Glomerular endothelial cell (primary cell): ENCODE results near the gene ZFP36L2. TPM values are rescaled to one million over a fixed set of nuclear protein-coding genes. Genes with fewer than 3 reads are reported as not detected.

Experiments used
- DNase-seq: peaks from one replicate; pipeline ENCODE4 v3.0.0-alpha.2; 2011; ENCODE audit warnings: low read depth, low spot score; ENCODE audit errors: extremely low read depth
- total RNA-seq: library from RNA; depleted of rRNA; stranded (reverse); fragments of >200 nt; gene quantifications from 2 replicates; pipeline ENCODE4 v1.2.3, GENCODE V29; 2015

ZFP36L2 gene
- total RNA-seq, 1 donor from 2014 or later = 63.2 TPM

DNA sequence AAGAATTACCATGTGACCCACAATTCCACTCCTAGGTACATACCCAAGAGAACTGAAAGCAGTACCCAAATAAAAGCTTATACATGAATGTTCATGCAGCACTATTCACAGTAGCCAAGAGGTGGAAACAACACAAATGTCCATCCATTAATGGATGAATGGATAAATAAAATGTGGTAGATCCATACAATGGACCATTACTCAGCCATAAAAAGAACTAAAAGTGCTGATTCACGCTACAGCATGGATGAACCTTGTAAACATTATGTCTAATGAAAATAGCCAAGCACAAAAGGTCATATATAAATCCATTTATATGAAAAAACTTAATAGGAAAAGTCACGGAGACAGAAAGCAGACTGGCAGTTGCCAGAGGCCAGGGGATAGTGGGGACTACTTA, 23.6 kb upstream of the ZFP36L2 start:
- no peak for DNase-seq

- no peak for DNase-seq
Observed at GRCh38 chr2:43248621-43249020, 22.2 kb upstream of the ZFP36L2 start.

DNA sequence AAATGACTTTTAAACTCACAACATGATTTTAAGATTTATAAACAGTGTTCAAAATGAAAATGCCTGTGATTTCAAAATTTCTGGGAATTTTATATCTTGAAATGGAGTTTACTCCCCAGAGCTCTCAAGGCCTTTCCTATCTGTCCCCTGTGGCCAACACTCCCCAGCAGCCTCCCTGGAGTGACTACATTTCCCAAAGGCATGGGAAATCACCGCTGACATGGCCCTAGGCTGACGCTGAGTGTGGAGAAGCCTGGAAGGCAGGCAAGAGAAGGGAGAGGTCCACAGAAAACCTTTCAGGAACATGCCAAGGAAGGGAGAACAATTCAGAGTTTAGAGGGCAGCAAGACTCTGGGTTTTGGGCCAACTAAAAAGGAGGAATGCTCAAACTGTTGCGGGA, 20.2 kb upstream of the ZFP36L2 start:
- no peak for DNase-seq

- no peak for DNase-seq
Observed at GRCh38 chr2:43241558-43241957, 15.2 kb upstream of the ZFP36L2 start.

- DNase-seq = no peak
Observed at GRCh38 chr2:43240766-43241150, 14.4 kb upstream of the ZFP36L2 start.

DNA sequence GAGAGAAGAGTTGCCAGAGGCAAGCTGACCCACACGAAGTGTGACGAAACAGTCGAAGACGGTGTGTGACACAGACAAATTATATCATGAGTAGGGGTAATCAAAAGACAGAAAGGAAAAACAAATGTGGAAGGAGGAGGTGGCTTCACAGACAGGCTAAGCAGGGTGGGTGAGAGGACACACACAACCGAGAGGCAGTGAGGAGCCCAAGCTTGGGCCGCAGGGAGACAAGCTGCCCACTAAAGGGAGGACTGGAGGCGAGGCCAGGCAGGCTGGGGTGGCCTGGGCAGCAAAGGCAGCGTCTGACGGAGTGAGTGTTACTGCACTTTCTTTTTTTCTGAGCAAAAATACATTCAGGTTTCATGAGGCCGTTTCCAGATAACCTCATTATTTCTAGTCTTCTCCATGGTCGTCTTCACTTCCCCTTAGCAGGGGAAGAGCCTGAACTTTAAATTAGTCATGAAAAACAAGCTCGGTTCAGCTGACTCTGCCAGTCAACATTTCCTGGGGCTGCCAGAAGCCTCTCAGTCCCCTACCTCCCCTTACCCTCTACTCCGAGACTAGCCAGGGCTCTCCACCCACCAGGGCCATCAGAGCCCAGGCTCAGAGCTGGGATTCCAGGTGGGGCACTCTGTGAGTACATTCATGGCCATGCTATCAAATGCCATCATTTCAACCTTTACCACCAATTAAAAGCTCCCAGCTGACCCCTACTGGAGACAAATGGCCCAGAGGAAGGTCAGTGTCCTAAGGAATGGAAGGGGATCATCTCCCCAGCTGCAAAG, 13.8 kb upstream of the ZFP36L2 start:
- DNase-seq = no peak

GRCh38 chr2:43238813-43239212, 12.4 kb upstream of the ZFP36L2 start:
- no peak for DNase-seq

DNA sequence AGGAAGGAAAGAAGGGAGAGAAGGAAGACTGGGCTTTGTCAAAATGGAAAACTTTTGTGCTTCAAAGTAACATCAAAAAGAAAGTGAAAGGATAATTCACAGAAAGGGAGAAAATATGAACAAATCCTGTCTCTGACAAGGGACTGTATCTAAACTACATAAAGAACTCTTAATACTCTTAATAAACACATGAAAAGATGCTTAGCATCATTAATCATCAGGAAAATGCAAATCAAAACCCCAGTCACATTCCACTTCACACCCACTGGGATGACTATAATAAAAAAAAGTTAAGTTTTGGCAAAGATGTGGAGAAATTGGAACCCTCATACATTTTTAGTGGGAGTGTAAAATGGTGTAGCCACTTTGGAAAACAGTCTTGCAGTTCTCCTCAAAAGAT, 11.8 kb upstream of the ZFP36L2 start:
- DNase-seq = no peak

GRCh38 chr2:43233218-43234212, 7.1 kb upstream of the ZFP36L2 start:
- no peak for DNase-seq

- DNase-seq = no peak
Observed at GRCh38 chr2:43230951-43231827, 4.8 kb upstream of the ZFP36L2 start.

- no peak for DNase-seq
Observed at GRCh38 chr2:43230351-43230885, 4.0 kb upstream of the ZFP36L2 start.

- no peak for DNase-seq
Observed at GRCh38 chr2:43228756-43229659, 2.6 kb upstream of the ZFP36L2 start.

- DNase-seq = no peak
Observed at GRCh38 chr2:43228321-43228751, 1.9 kb upstream of the ZFP36L2 start.

GRCh38 chr2:43227830-43228281, 1.4 kb upstream of the ZFP36L2 start:
- DNase-seq = no peak

DNA sequence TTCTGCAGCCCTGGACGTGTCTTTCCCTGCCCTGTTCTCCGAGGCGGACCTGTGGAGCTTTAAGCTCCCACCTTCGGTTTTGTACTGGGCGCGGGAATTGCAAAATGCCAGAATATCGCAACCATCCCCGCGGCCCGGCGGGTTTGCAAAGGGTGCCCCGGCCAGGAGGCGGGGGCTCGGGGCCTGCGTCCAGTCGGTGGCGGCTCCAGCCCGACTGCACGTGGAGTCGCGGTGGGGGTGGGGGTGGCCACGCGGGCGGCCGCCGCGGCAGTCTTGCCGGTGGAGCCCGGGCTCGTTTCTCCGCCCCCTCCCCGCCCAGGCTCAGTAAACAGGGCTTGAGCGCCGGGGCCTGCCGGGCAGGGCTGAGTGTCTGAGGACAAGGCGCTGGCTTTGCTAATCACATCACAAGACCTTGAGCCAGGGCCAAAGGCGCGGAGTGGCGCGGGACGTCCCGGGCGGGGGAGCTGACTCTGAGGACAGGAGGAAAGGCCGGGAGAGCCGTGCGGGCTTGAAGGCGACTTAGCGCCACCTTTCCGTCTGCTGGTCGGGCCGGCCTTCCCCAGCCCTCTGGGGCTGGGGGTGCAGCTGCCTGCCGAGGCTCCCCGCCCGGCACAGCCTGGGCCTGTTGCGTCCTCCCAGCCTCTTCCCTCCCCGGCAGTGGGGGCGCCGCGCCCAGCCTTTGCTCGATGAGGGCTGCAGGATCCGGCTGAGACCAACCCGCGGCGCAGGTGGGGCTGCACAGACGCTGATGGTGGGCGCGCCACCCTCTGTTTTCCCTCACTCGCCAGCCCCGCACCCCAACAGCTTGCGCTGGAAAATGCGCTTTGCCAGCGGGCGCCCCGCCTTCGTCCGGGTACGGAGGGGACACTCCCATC, 786 bp upstream of the ZFP36L2 start:
- DNase-seq = no peak

DNA sequence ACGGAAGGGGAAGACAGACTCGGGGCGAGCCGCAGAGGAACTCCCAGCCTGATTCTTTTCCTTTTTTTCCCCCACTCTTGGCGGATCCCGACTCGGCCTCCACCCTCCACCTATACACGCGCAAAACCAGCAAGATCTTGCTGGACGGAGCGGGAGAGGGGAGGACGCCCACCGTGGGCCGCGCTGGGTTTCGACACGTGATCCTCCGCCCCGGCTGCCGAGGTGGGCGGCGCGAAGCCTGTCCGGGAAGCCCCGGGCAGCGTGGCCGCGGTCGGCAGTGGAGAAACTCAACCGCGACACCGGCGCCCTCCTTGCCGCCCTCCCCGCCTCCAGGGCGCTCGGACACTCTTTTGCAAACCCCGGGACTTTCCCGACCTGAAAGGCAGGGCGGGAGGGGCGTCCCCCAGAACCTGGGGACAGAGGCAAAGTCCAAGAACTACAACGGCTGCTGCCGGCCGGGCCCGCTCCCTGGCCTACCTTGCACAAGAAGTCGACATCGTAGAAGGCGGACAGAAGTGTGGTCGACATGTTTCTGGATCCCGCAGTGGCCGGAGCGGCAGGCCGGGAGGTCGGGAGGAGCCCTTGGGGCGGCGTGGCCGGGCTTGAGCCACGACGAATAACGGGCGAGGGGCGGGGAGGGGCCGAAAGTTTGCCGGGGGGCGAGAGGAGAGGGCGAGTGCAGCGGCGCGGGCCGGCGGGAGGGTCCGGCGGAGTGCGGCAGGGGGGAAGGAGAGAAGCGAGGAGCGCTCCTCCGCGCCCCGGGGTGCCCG, 433 bp downstream of the ZFP36L2 start:
- no peak for DNase-seq

DNA sequence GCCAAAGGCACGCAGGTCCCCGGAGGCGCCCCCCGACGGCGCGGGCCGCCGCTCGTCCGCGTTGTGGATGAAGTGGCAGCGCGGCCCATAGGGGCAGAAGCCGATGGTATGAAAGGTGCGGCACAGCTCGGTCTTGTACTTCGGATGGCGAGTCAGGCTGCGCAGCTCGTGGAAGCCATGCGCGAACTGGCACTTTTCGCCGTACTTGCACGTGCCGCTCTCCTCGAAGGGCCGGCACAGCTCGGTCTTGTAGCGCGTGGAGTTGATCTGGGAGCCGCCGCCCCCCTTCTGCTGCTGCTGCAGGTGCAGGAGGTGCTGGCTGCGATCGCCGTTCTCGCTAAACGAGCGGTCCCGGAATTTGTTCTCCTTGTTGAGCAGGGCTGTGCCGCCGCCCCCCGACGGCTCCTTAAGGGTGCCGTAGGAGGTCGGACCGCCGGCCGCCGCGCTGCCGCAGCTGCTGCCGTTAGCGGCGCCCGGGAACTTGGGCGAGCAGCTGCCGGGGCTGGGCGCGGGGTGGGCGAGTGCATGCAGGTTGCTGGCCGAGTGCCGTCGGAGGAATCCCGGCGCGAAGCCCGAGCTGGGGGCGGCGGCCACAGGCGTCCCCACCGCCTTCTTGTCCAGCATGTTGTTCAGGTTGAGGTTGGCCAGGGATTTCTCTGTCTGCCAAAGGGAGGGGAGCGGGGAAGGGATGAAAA, 1.2 kb downstream of the ZFP36L2 start:
- no peak for DNase-seq
